Upper lobe of left lung (tissue), 4 donors: Measurements from ENCODE around the gene SLIT1.

Experiments used
- EP300 ChIP-seq, 4 donors: sonication (generic); formaldehyde crosslinking; IDR thresholded peaks; one replicate each; pipeline ENCODE4 v1.5.1; 2017; ENCODE audit warnings: antibody characterized with exemption in 4 of 4, control low read depth in 2 of 4
- POLR2A ChIP-seq, 4 donors: fragments of 450-650 bp; IDR thresholded peaks; one replicate each; pipeline ENCODE4 v1.5.1; 2016 to 2017; ENCODE audit warnings: antibody characterized with exemption in 4 of 4, mild to moderate bottlenecking in 2 of 4
- POLR2AphosphoS5 ChIP-seq, 2 donors: sonication (generic); formaldehyde crosslinking; IDR thresholded peaks; one replicate each; pipeline ENCODE4 v1.5.1; 2017; ENCODE audit warnings: antibody characterized with exemption in 2 of 2
- TF ChIP-seq, protein P1 (sequence below), 6 experiments: fragments of 450-650 bp in 4 of 6; fragments of 200-600 bp in 2 of 6; sonication (generic) in 2 of 6; IDR thresholded peaks; one replicate each; pipeline ENCODE4 v1.5.1; 2016 to 2019; ENCODE audit warnings: antibody characterized with exemption in 6 of 6

DNA sequence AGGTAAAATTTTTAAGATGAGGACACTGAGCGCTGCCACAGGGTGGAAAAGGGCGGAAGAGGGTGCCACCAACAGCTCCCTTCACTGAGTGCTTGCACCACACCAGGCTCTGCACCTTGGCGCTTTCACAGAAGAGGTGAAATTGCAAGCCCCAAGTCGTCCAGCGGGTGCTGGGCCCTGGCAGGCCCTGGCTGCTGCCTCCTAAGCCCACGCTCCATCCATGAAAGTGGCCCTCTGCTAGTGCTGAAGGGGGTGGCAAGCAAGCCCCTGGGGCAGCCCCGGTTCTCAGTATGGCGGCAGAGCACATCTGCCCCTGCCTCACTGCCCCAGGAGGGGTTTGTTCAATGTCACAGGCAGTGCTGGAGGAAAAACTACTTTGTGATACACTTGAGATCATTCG, 95.1 kb downstream of the SLIT1 start:
- TF ChIP-seq, protein P1, sequence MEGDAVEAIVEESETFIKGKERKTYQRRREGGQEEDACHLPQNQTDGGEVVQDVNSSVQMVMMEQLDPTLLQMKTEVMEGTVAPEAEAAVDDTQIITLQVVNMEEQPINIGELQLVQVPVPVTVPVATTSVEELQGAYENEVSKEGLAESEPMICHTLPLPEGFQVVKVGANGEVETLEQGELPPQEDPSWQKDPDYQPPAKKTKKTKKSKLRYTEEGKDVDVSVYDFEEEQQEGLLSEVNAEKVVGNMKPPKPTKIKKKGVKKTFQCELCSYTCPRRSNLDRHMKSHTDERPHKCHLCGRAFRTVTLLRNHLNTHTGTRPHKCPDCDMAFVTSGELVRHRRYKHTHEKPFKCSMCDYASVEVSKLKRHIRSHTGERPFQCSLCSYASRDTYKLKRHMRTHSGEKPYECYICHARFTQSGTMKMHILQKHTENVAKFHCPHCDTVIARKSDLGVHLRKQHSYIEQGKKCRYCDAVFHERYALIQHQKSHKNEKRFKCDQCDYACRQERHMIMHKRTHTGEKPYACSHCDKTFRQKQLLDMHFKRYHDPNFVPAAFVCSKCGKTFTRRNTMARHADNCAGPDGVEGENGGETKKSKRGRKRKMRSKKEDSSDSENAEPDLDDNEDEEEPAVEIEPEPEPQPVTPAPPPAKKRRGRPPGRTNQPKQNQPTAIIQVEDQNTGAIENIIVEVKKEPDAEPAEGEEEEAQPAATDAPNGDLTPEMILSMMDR (IDR thresholded peaks at IDR 0.05) = no peak
- TF ChIP-seq POLR2A (IDR thresholded peaks at IDR 0.05) (no peak), EP300 (IDR thresholded peaks at IDR 0.05) (no peak), POLR2AphosphoS5 (IDR thresholded peaks at IDR 0.05) (no peak)
